WTC11 (cell line): Measurements from ENCODE around the gene CADM4.

Experiments
- ESRRA ChIP-seq: sonication (generic); formaldehyde crosslinking; IDR thresholded peaks from 2 replicates; pipeline ENCODE4 v1.8.1; 2022; ENCODE audit warnings: mild to moderate bottlenecking, missing genetic modification reagents, borderline replicate concordance
- HMGA2 ChIP-seq: fragments of 250-450 bp; sonication (Bioruptor Pico); IDR thresholded peaks from 2 replicates; pipeline ENCODE4 v1.4.0; 2021; ENCODE audit warnings: mild to moderate bottlenecking, moderate library complexity
- RELA ChIP-seq: sonication (generic); formaldehyde crosslinking; IDR thresholded peaks from 2 replicates; pipeline ENCODE4 v1.8.1; 2022; ENCODE audit warnings: missing genetic modification reagents, mild to moderate bottlenecking, borderline replicate concordance
- TP53 ChIP-seq: sonication (generic); formaldehyde crosslinking; IDR thresholded peaks from 2 replicates; pipeline ENCODE4 v1.8.1; 2023; ENCODE audit warnings: mild to moderate bottlenecking, missing genetic modification reagents
- ZNF423 ChIP-seq: fragments of 250-450 bp; sonication (Bioruptor Pico); IDR thresholded peaks from 2 replicates; pipeline ENCODE4 v2.1.2; 2022; ENCODE audit warnings: mild to moderate bottlenecking, moderate library complexity
- TF ChIP-seq, protein P1 (sequence below): fragments of 200-600 bp; IDR thresholded peaks from 2 replicates; pipeline ENCODE4 v1.8.0; 2022; ENCODE audit warnings: antibody characterized with exemption
- TF ChIP-seq, protein P2 (sequence below): sonication (generic); formaldehyde crosslinking; IDR thresholded peaks from 2 replicates; pipeline ENCODE4 v1.8.0; 2022; ENCODE audit warnings: mild to moderate bottlenecking, missing genetic modification reagents
- TF ChIP-seq, protein P3 (sequence below): sonication (generic); formaldehyde crosslinking; IDR thresholded peaks from 2 replicates; pipeline ENCODE4 v1.8.1; 2023; ENCODE audit warnings: mild to moderate bottlenecking, missing genetic modification reagents
- TF ChIP-seq, protein P4 (sequence below): sonication (generic); formaldehyde crosslinking; IDR thresholded peaks from 2 replicates; pipeline ENCODE4 v1.8.1; 2022; ENCODE audit warnings: low read depth, missing genetic modification reagents, borderline replicate concordance
- TF ChIP-seq, protein P5 (sequence below): sonication (generic); formaldehyde crosslinking; IDR thresholded peaks from 2 replicates; pipeline ENCODE4 v1.8.1; 2023; ENCODE audit warnings: mild to moderate bottlenecking, missing genetic modification reagents, moderate library complexity

DNA sequence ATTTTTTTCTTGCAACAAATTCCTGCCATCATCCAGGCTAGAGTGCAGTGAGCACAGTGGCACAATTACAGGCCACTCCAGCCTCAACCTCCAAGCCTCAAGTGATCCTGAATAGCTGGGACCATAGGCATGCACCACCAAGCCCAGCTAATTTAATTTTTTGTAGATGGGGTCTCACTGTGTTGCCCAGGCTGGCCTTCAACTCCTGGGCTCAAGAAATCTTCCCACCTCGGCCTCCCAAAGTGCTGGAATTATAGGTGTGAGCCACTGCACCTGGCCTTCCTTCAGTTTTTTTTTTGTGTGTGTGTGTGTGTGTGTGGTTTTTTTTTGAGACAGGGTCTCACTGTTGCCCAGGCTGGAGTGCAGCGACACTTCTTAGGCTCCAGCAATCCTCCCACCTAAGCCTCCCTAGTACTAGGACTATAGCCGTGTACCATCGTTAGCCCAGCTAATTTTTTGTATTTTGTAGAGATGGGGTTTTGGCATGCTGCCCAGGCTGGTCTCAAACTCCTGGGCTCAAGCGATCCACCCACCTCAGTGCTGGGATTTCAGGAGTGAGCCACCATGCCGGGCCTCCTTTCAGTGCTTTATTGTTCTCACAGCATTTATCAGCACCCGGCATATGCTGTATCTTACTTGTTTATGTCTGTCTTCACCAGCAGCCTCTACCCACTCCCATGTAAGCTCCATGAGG lies 33.6 kb downstream of the CADM4 start:
- TF ChIP-seq, protein P1, sequence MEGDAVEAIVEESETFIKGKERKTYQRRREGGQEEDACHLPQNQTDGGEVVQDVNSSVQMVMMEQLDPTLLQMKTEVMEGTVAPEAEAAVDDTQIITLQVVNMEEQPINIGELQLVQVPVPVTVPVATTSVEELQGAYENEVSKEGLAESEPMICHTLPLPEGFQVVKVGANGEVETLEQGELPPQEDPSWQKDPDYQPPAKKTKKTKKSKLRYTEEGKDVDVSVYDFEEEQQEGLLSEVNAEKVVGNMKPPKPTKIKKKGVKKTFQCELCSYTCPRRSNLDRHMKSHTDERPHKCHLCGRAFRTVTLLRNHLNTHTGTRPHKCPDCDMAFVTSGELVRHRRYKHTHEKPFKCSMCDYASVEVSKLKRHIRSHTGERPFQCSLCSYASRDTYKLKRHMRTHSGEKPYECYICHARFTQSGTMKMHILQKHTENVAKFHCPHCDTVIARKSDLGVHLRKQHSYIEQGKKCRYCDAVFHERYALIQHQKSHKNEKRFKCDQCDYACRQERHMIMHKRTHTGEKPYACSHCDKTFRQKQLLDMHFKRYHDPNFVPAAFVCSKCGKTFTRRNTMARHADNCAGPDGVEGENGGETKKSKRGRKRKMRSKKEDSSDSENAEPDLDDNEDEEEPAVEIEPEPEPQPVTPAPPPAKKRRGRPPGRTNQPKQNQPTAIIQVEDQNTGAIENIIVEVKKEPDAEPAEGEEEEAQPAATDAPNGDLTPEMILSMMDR, result no peak
- TF ChIP-seq, protein P2, sequence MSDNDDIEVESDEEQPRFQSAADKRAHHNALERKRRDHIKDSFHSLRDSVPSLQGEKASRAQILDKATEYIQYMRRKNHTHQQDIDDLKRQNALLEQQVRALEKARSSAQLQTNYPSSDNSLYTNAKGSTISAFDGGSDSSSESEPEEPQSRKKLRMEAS (CRISPR knock-in tag), result no peak
- TF ChIP-seq RELA (no peak), ESRRA (CRISPR knock-in tag) (no peak), TP53 (CRISPR knock-in tag) (no peak), HMGA2 (CRISPR knock-in tag) (no peak), ZNF423 (no peak)
- TF ChIP-seq, protein P3, sequence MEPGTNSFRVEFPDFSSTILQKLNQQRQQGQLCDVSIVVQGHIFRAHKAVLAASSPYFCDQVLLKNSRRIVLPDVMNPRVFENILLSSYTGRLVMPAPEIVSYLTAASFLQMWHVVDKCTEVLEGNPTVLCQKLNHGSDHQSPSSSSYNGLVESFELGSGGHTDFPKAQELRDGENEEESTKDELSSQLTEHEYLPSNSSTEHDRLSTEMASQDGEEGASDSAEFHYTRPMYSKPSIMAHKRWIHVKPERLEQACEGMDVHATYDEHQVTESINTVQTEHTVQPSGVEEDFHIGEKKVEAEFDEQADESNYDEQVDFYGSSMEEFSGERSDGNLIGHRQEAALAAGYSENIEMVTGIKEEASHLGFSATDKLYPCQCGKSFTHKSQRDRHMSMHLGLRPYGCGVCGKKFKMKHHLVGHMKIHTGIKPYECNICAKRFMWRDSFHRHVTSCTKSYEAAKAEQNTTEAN (CRISPR knock-in tag), result no peak
- TF ChIP-seq, protein P4, sequence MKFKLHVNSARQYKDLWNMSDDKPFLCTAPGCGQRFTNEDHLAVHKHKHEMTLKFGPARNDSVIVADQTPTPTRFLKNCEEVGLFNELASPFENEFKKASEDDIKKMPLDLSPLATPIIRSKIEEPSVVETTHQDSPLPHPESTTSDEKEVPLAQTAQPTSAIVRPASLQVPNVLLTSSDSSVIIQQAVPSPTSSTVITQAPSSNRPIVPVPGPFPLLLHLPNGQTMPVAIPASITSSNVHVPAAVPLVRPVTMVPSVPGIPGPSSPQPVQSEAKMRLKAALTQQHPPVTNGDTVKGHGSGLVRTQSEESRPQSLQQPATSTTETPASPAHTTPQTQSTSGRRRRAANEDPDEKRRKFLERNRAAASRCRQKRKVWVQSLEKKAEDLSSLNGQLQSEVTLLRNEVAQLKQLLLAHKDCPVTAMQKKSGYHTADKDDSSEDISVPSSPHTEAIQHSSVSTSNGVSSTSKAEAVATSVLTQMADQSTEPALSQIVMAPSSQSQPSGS (CRISPR knock-in tag), result no peak
- TF ChIP-seq, protein P5, sequence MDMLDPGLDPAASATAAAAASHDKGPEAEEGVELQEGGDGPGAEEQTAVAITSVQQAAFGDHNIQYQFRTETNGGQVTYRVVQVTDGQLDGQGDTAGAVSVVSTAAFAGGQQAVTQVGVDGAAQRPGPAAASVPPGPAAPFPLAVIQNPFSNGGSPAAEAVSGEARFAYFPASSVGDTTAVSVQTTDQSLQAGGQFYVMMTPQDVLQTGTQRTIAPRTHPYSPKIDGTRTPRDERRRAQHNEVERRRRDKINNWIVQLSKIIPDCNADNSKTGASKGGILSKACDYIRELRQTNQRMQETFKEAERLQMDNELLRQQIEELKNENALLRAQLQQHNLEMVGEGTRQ (CRISPR knock-in tag), result no peak
